ENCODE results near the gene PADI4.

The PADI4 gene

GRCh38 chr1:17292299-17293160, 15.5 kb upstream of the PADI4 start:
- DNase-seq (ENCODE audit: extremely low read depth, low read depth), result no peak
- TF ChIP-seq CTCF (IDR thresholded peaks at IDR 0.05; ENCODE audit: low read depth, low read length, missing control alignments), result no peak
- H3K4me3 ChIP-seq (replicated peaks; ENCODE audit: low read depth, low read length), result no peak overlapping the region

- no peak for DNase-seq (ENCODE audit: extremely low read depth, low read depth)
- TF ChIP-seq CTCF (IDR thresholded peaks at IDR 0.05; ENCODE audit: low read depth, low read length, missing control alignments), result no peak
- no peak overlapping the region for H3K4me3 ChIP-seq (replicated peaks; ENCODE audit: low read depth, low read length)
Observed at GRCh38 chr1:17293681-17294425, 14.1 kb upstream of the PADI4 start.

- TF ChIP-seq CTCF (IDR thresholded peaks at IDR 0.05; ENCODE audit: low read depth, low read length, missing control alignments), result no peak
- no peak overlapping the region for H3K4me3 ChIP-seq (replicated peaks; ENCODE audit: low read depth, low read length)
- no peak for DNase-seq (ENCODE audit: extremely low read depth, low read depth)
Observed at GRCh38 chr1:17295292-17295691, 12.7 kb upstream of the PADI4 start.

- TF ChIP-seq CTCF (IDR thresholded peaks at IDR 0.05; ENCODE audit: low read depth, low read length, missing control alignments), result no peak
- no peak overlapping the region for H3K4me3 ChIP-seq (replicated peaks; ENCODE audit: low read depth, low read length)
- no peak for DNase-seq (ENCODE audit: extremely low read depth, low read depth)
Observed at GRCh38 chr1:17296086-17296485, 11.9 kb upstream of the PADI4 start.

GRCh38 chr1:17297991-17298390, 10.0 kb upstream of the PADI4 start:
- no peak for TF ChIP-seq CTCF (IDR thresholded peaks at IDR 0.05; ENCODE audit: low read depth, low read length, missing control alignments)
- DNase-seq (ENCODE audit: extremely low read depth, low read depth), result no peak
- H3K4me3 ChIP-seq (replicated peaks; ENCODE audit: low read depth, low read length), result no peak overlapping the region

GRCh38 chr1:17301767-17302166, 6.2 kb upstream of the PADI4 start:
- no peak for TF ChIP-seq CTCF (IDR thresholded peaks at IDR 0.05; ENCODE audit: low read depth, low read length, missing control alignments)
- no peak overlapping the region for H3K4me3 ChIP-seq (replicated peaks; ENCODE audit: low read depth, low read length)
- DNase-seq (ENCODE audit: extremely low read depth, low read depth), result no peak
